Measurements from ENCODE around the gene PTMS.

DNA sequence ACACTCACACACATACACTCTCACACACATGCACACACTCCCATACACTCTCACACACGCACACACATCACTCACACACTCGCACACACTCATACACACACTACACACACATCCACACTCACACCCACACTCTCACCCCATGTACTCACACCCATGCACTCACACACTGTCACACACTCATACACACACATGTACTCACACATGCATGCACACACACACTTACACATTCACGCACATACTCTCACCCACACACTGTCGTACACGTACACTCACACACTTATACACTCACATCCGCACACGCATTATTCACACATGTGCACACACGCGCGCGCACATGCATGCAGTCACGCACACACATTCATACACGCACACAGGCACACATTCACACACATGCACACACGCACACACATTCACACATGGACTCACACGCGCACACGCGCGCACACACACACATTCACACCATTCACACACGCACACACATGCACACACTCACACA lies 51.5 kb downstream of the PTMS start:
- TF ChIP-seq, protein P1, sequence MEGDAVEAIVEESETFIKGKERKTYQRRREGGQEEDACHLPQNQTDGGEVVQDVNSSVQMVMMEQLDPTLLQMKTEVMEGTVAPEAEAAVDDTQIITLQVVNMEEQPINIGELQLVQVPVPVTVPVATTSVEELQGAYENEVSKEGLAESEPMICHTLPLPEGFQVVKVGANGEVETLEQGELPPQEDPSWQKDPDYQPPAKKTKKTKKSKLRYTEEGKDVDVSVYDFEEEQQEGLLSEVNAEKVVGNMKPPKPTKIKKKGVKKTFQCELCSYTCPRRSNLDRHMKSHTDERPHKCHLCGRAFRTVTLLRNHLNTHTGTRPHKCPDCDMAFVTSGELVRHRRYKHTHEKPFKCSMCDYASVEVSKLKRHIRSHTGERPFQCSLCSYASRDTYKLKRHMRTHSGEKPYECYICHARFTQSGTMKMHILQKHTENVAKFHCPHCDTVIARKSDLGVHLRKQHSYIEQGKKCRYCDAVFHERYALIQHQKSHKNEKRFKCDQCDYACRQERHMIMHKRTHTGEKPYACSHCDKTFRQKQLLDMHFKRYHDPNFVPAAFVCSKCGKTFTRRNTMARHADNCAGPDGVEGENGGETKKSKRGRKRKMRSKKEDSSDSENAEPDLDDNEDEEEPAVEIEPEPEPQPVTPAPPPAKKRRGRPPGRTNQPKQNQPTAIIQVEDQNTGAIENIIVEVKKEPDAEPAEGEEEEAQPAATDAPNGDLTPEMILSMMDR (IDR thresholded peaks at IDR 0.05; ENCODE audit: poor library complexity), result no peak
- TF ChIP-seq EZH2phosphoT487 (IDR thresholded peaks at IDR 0.05; ENCODE audit: low read depth, severe bottlenecking, unreplicated experiment) (no peak), EZH2 (IDR thresholded peaks at IDR 0.05; ENCODE audit: borderline replicate concordance) (no peak)
